HCT116 (cell line): ENCODE measurements around the gene GNLY. TPM values are rescaled to one million over a fixed set of nuclear protein-coding genes. Genes with fewer than 3 reads are reported as not detected.

Experiments used
- ATAC-seq: fragments of 200-7000 bp; cut with Tn5 transposase; 2 replicates; pipeline ENCODE4 v1.9.1; 2020; ENCODE audit warnings: mild to moderate bottlenecking, moderate library complexity
- BruUV-seq: library from RNA; stranded (reverse); fragments of 400-500 nt; replicated peaks from 2 replicates; lab custom pipeline; 2021; lab: Mats Ljungman, UMichigan
- CTCF ChIA-PET: fragments of 300-600 bp; sonication (Branson Sonifier 250); formaldehyde crosslinking; loops from one replicate; lab custom pipeline; 2021; ENCODE audit warnings: antibody characterized with exemption; lab: Charles Lee
- POLR2A ChIA-PET: fragments of 300-600, 350-600 bp; sonication (Branson Sonifier 250); formaldehyde crosslinking; loops from one replicate; lab custom pipeline; 2021; ENCODE audit warnings: antibody characterized with exemption; lab: Charles Lee
- RAD21 ChIA-PET, 2 experiments: fragments of 300-600 bp; sonication (Branson Sonifier 250); formaldehyde crosslinking; loops; one replicate each; lab custom pipeline; 2023; ENCODE audit warnings: low total read pairs in 2 of 2; ENCODE audit not compliant: uncharacterized antibody in 2 of 2, unreplicated experiment in 2 of 2, low non-redundant PET in 1 of 2; lab: Charles Lee
- DNase-seq: peaks from one replicate; pipeline ENCODE4 v3.0.0-alpha.2; 2010; ENCODE audit warnings: low read depth, low spot score
- H2AFZ ChIP-seq: fragments of 200-600 bp; shearing (Covaris generic), sonication (generic); 2 replicates; pipeline ENCODE4 v1.6.1; 2017; ENCODE audit warnings: low read depth, mixed run types, mixed read lengths, antibody characterized with exemption, low read length; ENCODE audit not compliant: poor library complexity, severe bottlenecking
- H3K27ac ChIP-seq: 2 replicates; pipeline ENCODE4 v1.5.1; 2012; ENCODE audit warnings: low read depth, low read length
- H3K27me3 ChIP-seq: fragments of 200-600 bp; sonication (generic); 2 replicates; pipeline ENCODE4 v1.6.1; 2016; ENCODE audit warnings: mixed run types, low read length, mixed read lengths; ENCODE audit not compliant: insufficient read depth
- H3K36me3 ChIP-seq, 2 experiments: fragments of 200-500 bp in 1 of 2; fragments of 200-600 bp in 1 of 2; sonication (Bioruptor generic) in 1 of 2; sonication (generic) in 1 of 2; 2 replicates each; pipeline versions ENCODE4 v1.5.1 to v1.6.1; 2014 to 2016; ENCODE audit warnings: low read length in 2 of 2, inconsistent platforms in 1 of 2, mixed read lengths in 1 of 2, mixed run types in 1 of 2; ENCODE audit not compliant: insufficient read depth in 2 of 2, control insufficient read depth in 1 of 2
- H3K4me1 ChIP-seq, 2 experiments: fragments of 200-600 bp in 1 of 2; sonication (generic) in 1 of 2; 2 replicates each; pipeline versions ENCODE4 v1.5.1 to v1.6.1; 2012 to 2017; ENCODE audit warnings: low read length in 2 of 2, inconsistent platforms in 1 of 2, mild to moderate bottlenecking in 1 of 2, mixed read lengths in 1 of 2, mixed run types in 1 of 2, moderate library complexity in 1 of 2; ENCODE audit not compliant: insufficient read depth in 2 of 2, control insufficient read depth in 1 of 2
- H3K4me2 ChIP-seq: fragments of 200-600 bp; sonication (generic); 2 replicates; pipeline ENCODE4 v1.6.1; 2017; ENCODE audit warnings: mixed run types, low read length, mixed read lengths
- H3K4me3 ChIP-seq, 2 experiments: fragments of 200-600 bp in 1 of 2; sonication (generic) in 1 of 2; replicated peaks in 1 of 2; 2 replicates each; pipeline ENCODE4 v1.5.1; 2011 to 2016; ENCODE audit warnings: low read length in 2 of 2, control low read depth in 1 of 2, low read depth in 1 of 2, mild to moderate bottlenecking in 1 of 2, mixed read lengths in 1 of 2, mixed run types in 1 of 2
- H3K79me2 ChIP-seq: fragments of 200-600 bp; sonication (generic); 2 replicates; pipeline ENCODE4 v1.6.1; 2017; ENCODE audit warnings: mild to moderate bottlenecking, mixed run types, low read length, moderate library complexity, mixed read lengths; ENCODE audit not compliant: insufficient read depth
- H3K9ac ChIP-seq: fragments of 200-600 bp; sonication (generic); 2 replicates; pipeline ENCODE4 v1.6.1; 2016; ENCODE audit warnings: low read length, mixed read lengths
- H3K9me2 ChIP-seq: fragments of 200-600 bp; sonication (generic), shearing (Covaris generic); 2 replicates; pipeline ENCODE4 v1.6.1; 2017; ENCODE audit warnings: mixed run types, mild to moderate bottlenecking, moderate library complexity; ENCODE audit not compliant: insufficient read depth
- H3K9me3 ChIP-seq, 2 experiments: fragments of 200-500 bp in 1 of 2; fragments of 200-600 bp in 1 of 2; sonication (Bioruptor generic) in 1 of 2; sonication (generic) in 1 of 2; 2 replicates each; pipeline ENCODE4 v1.6.1; 2014 to 2017; ENCODE audit warnings: low read length in 2 of 2, mixed read lengths in 2 of 2, inconsistent platforms in 1 of 2, low read depth in 1 of 2, mild to moderate bottlenecking in 1 of 2, mixed run types in 1 of 2, moderate library complexity in 1 of 2; ENCODE audit not compliant: control insufficient read depth in 1 of 2, insufficient read depth in 1 of 2
- H4K20me1 ChIP-seq: fragments of 200-600 bp; sonication (generic), shearing (Covaris generic); 2 replicates; pipeline ENCODE4 v1.6.1; 2017; ENCODE audit warnings: mixed run types, mild to moderate bottlenecking, moderate library complexity; ENCODE audit not compliant: insufficient read depth
- CBX3 ChIP-seq: IDR thresholded peaks from 2 replicates; pipeline ENCODE4 v1.6.1; 2012; ENCODE audit warnings: low read depth
- EGR1 ChIP-seq: IDR thresholded peaks from 2 replicates; pipeline ENCODE4 v1.6.1; 2012; ENCODE audit warnings: low read depth
- EZH2 ChIP-seq: fragments of 200-600 bp; sonication (generic); IDR thresholded peaks from 2 replicates; pipeline ENCODE4 v1.6.1; 2017; ENCODE audit warnings: antibody characterized with exemption, mixed run types
- FOSL1 ChIP-seq: IDR thresholded peaks from 2 replicates; pipeline ENCODE4 v1.6.1; 2012; ENCODE audit warnings: low read depth
- POLR2A ChIP-seq: IDR thresholded peaks from 2 replicates; pipeline ENCODE4 v1.7.0; 2011; ENCODE audit warnings: borderline replicate concordance; ENCODE audit not compliant: insufficient read depth, insufficient read length; ENCODE audit errors: extremely low read depth
- POLR2AphosphoS5 ChIP-seq: IDR thresholded peaks from 2 replicates; pipeline ENCODE4 v1.6.1; 2011; ENCODE audit warnings: mild to moderate bottlenecking, low read depth, low read length, moderate library complexity
- SP1 ChIP-seq: IDR thresholded peaks from 2 replicates; pipeline ENCODE4 v1.6.1; 2012; ENCODE audit warnings: low read depth
- YY1 ChIP-seq: IDR thresholded peaks from 2 replicates; pipeline ENCODE4 v1.6.1; 2011; ENCODE audit warnings: low read length, low read depth, moderate library complexity, mild to moderate bottlenecking; ENCODE audit not compliant: insufficient replicate concordance; ENCODE audit errors: extremely low read depth
- ZFX ChIP-seq: fragments of 450-650 bp; IDR thresholded peaks from 2 replicates; pipeline ENCODE4 v1.6.1; 2017
- ZNF274 ChIP-seq: fragments of 200-500 bp; sonication (Bioruptor generic); IDR thresholded peaks from 2 replicates; pipeline ENCODE4 v1.6.1; 2014; ENCODE audit warnings: mild to moderate bottlenecking, low read depth, low read length, inconsistent platforms
- intact Hi-C: fragments of 100-400 bp; cut with micrococcal nuclease; formaldehyde crosslinking; loops from 2 replicates; pipeline ENCODE4 v1.10.0; 2022
- total RNA-seq: library from RNA; stranded (reverse); gene quantifications from one replicate; pipeline ENCODE4 v1.2.1, GENCODE V29; 2021; ENCODE audit not compliant: unreplicated experiment
- TF ChIP-seq, protein P1 (sequence below): IDR thresholded peaks from 2 replicates; pipeline ENCODE4 v1.6.1; 2012; ENCODE audit warnings: low read depth
- TF ChIP-seq, protein P2 (sequence below): IDR thresholded peaks from 2 replicates; pipeline ENCODE4 v1.6.1; 2012

GNLY gene
- total RNA-seq, 1 experiment from 2014 or later: 0.74 TPM

DNA sequence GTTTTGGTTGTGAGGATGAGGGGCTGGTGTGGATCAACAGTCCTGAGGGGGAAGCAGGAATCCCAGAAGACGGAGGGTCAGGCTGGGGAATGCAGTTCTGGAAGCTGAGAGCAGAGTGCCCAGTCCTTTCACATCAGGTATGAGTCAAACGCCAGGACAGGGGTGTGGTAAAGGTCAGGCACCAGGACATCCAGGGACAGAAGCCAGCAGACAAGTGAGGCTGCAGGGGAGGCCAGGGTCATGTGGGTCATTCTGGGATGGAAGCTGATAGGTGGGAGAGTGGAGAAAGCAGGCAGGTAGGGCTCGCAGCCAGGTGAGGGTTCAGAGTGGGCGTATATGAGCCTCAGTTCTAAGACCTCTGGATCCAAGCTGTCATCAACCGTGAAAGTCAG, 12.8 kb upstream of the GNLY start (continued):
- peak; percentile 51; the same call in 1 of the 2 replicates for TF ChIP-seq SP1
- TF ChIP-seq POLR2AphosphoS5: no peak
- no peak for TF ChIP-seq ZNF274
- TF ChIP-seq, protein P1, sequence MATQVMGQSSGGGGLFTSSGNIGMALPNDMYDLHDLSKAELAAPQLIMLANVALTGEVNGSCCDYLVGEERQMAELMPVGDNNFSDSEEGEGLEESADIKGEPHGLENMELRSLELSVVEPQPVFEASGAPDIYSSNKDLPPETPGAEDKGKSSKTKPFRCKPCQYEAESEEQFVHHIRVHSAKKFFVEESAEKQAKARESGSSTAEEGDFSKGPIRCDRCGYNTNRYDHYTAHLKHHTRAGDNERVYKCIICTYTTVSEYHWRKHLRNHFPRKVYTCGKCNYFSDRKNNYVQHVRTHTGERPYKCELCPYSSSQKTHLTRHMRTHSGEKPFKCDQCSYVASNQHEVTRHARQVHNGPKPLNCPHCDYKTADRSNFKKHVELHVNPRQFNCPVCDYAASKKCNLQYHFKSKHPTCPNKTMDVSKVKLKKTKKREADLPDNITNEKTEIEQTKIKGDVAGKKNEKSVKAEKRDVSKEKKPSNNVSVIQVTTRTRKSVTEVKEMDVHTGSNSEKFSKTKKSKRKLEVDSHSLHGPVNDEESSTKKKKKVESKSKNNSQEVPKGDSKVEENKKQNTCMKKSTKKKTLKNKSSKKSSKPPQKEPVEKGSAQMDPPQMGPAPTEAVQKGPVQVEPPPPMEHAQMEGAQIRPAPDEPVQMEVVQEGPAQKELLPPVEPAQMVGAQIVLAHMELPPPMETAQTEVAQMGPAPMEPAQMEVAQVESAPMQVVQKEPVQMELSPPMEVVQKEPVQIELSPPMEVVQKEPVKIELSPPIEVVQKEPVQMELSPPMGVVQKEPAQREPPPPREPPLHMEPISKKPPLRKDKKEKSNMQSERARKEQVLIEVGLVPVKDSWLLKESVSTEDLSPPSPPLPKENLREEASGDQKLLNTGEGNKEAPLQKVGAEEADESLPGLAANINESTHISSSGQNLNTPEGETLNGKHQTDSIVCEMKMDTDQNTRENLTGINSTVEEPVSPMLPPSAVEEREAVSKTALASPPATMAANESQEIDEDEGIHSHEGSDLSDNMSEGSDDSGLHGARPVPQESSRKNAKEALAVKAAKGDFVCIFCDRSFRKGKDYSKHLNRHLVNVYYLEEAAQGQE: no peak
- peak; percentile 27; the same call in 1 of the 2 replicates for TF ChIP-seq EGR1
- TF ChIP-seq POLR2A: no peak
- no peak for TF ChIP-seq ZFX
- TF ChIP-seq YY1: no peak
- TF ChIP-seq CBX3: no peak; the same call in 1 of the 2 replicates
- TF ChIP-seq EZH2: no peak
- TF ChIP-seq FOSL1: peak; percentile 45; the same call in 1 of the 2 replicates

DNA sequence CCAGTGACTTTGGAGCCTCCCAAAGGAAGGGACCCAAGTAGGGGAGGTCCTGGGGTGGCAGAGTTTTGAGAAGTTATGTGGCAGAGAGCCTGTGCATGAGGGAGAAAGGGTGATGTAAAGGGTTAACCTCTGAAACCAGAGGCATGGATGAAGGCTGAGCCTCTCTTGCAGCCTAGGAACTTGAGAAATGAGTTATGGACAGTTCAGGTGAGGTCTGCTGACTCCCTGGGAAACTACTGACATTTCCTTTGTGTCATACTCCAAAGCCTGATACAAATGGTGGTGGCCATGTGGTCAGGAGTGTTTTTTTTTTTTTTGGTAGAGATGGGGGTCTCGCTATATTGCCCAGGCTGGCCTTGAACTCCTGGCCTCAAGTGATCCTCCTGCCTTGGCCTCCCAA, 12.4 kb upstream of the GNLY start:
- Histone ChIP-seq H4K20me1 (no peaks in the 10 kb centered on the region), H3K4me2 (peak overlapping the region; percentile 51), H3K4me1 (peaks cover 13 to 32% of the 10 kb centered on the region in 2 experiments), H3K4me3 (no peak overlapping the region), H3K9me3 (no peaks in the 10 kb centered on the region), H3K27me3 (no peaks in the 10 kb centered on the region), H3K79me2 (no peaks in the 10 kb centered on the region)
- CTCF ChIA-PET: interaction anchor here (4.1 kb wide), 1 partner anchor 24 kb away, joined by 33 read pairs; no protein-coding TSS in a partner anchor
- 0 out of 2 replicates have a peak, but pooled peaks have one; percentile 3 for TF ChIP-seq EGR1
- TF ChIP-seq, protein P2, sequence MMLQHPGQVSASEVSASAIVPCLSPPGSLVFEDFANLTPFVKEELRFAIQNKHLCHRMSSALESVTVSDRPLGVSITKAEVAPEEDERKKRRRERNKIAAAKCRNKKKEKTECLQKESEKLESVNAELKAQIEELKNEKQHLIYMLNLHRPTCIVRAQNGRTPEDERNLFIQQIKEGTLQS: no peak
- TF ChIP-seq, all 23 proteins: peak for 1
- ChIA-PET RAD21 (no interaction called here), POLR2A (interaction anchor here (0.9 kb wide), 1 partner anchor 26 kb away, joined by 3 read pairs; no protein-coding TSS in a partner anchor)
- intact Hi-C loops: no loop called here
- Histone ChIP-seq H3K9me2 (no peaks in the 10 kb centered on the region), H3K27ac (no peak overlapping the region), H2AFZ (no peak overlapping the region), H3K9ac (no peak overlapping the region), H3K36me3 (no peaks in the 10 kb centered on the region)
- ATAC-seq (no peak), DNase-seq (no peak)
- BruUV-seq: no TSS peak
